HepG2 (cell line): ENCODE results near the gene FAM219B. TPM values are rescaled to one million over a fixed set of nuclear protein-coding genes. Genes with fewer than 3 reads are reported as not detected.

Experiments
- FOXA3 ChIP-seq: IDR thresholded peaks from 2 replicates; pipeline ENCODE4 v1.6.1; 2016; ENCODE audit warnings: missing genetic modification reagents, missing compliant biosample characterization
- GATAD2A ChIP-seq: IDR thresholded peaks from 2 replicates; pipeline ENCODE4 v1.6.1; 2016
- HNRNPL ChIP-seq: fragments of 200-400 bp; formaldehyde crosslinking; IDR thresholded peaks from 2 replicates; pipeline ENCODE4 v1.6.1; 2017; ENCODE audit warnings: mild to moderate bottlenecking, low read depth, low read length
- IKZF1 ChIP-seq: fragments of 450-650 bp; IDR thresholded peaks from 2 replicates; pipeline ENCODE4 v1.7.1; 2016
- KLF9 ChIP-seq: IDR thresholded peaks from 2 replicates; pipeline ENCODE4 v1.6.1; 2016; ENCODE audit warnings: low read depth
- NFATC3 ChIP-seq: sonication (generic); formaldehyde crosslinking; IDR thresholded peaks from 2 replicates; pipeline ENCODE4 v1.5.1; 2020; ENCODE audit warnings: mild to moderate bottlenecking, missing genetic modification reagents
- SMAD3 ChIP-seq: sonication (generic); formaldehyde crosslinking; IDR thresholded peaks from 2 replicates; pipeline ENCODE4 v1.4.0; 2020; ENCODE audit warnings: missing genetic modification reagents
- SMC3 ChIP-seq: IDR thresholded peaks from 2 replicates; pipeline ENCODE4 v1.6.1; 2011; ENCODE audit warnings: low read length, improper control_type of control experiment
- SNRNP70 ChIP-seq: fragments of 200-400 bp; formaldehyde crosslinking; IDR thresholded peaks from 2 replicates; pipeline ENCODE4 v1.6.1; 2017; ENCODE audit warnings: mild to moderate bottlenecking, low read depth, low read length, moderate library complexity
- TBX3 ChIP-seq: fragments of 450-650 bp; IDR thresholded peaks from 2 replicates; pipeline ENCODE4 v1.6.1; 2017; ENCODE audit warnings: antibody characterized with exemption, mild to moderate bottlenecking, inconsistent platforms, borderline replicate concordance
- ZIK1 ChIP-seq: sonication (generic); formaldehyde crosslinking; IDR thresholded peaks from 2 replicates; pipeline ENCODE4 v1.5.0; 2020; ENCODE audit warnings: mild to moderate bottlenecking, low read depth, missing genetic modification reagents, borderline replicate concordance
- ZNF224 ChIP-seq: sonication (generic); formaldehyde crosslinking; IDR thresholded peaks from 2 replicates; pipeline ENCODE4 v1.5.0; 2020; ENCODE audit warnings: mild to moderate bottlenecking, missing genetic modification reagents
- ZNF296 ChIP-seq: sonication (generic); formaldehyde crosslinking; conservative IDR thresholded peaks from 2 replicates; pipeline ENCODE4 v1.5.0; 2020; ENCODE audit warnings: mild to moderate bottlenecking, missing genetic modification reagents
- ZNF431 ChIP-seq: sonication (generic); formaldehyde crosslinking; IDR thresholded peaks from 2 replicates; pipeline ENCODE4 v1.9.0; 2022; ENCODE audit warnings: missing genetic modification reagents, low read depth, mild to moderate bottlenecking, borderline replicate concordance
- ZNF501 ChIP-seq: sonication (generic); formaldehyde crosslinking; IDR thresholded peaks from 2 replicates; pipeline ENCODE4 v1.5.1; 2020; ENCODE audit warnings: mild to moderate bottlenecking, moderate library complexity, missing genetic modification reagents
- ZNF75D ChIP-seq: sonication (generic); formaldehyde crosslinking; IDR thresholded peaks from 2 replicates; pipeline ENCODE4 v1.8.1; 2023; ENCODE audit warnings: missing genetic modification reagents, mild to moderate bottlenecking, borderline replicate concordance
- polyA plus RNA-seq, 8 experiments: library from polyadenylated mRNA; depleted of rRNA in 3 of 8; stranded (reverse) in 7 of 8; unstranded in 1 of 8; fragments of >200 nt; fragmentation: Illumina TruSeq in 4 of 8; extraction: Trizol in 4 of 8; gene quantifications; 2 replicates each; pipeline versions ENCODE4 v1.2.1 to v1.2.3, GENCODE V29; 2011 to 2016; ENCODE audit warnings: low read depth in 4 of 8, missing spikeins in 1 of 8, mixed read lengths in 1 of 8; ENCODE audit not compliant: insufficient read depth in 1 of 8
- total RNA-seq, 5 experiments: library from RNA; depleted of rRNA; stranded (reverse); fragments of >200 nt; fragmentation: Illumina TruSeq; extraction: Trizol; gene quantifications; 2 replicates each; pipeline ENCODE4 v1.2.3, GENCODE V29; 2016; ENCODE audit warnings: low read depth in 1 of 5
- TF ChIP-seq, protein P1 (sequence below): sonication (generic); formaldehyde crosslinking; IDR thresholded peaks from 2 replicates; pipeline ENCODE4 v1.5.1; 2020; ENCODE audit warnings: missing genetic modification reagents, mild to moderate bottlenecking, borderline replicate concordance
- TF ChIP-seq, protein P2 (sequence below): IDR thresholded peaks from 2 replicates; pipeline ENCODE4 v1.6.1; 2012; ENCODE audit warnings: inconsistent platforms
- TF ChIP-seq, protein P3 (sequence below): IDR thresholded peaks from 2 replicates; pipeline ENCODE4 v1.6.1; 2018; ENCODE audit warnings: missing genetic modification reagents, mild to moderate bottlenecking, missing compliant biosample characterization
- TF ChIP-seq, protein P4 (sequence below): sonication (generic); formaldehyde crosslinking; IDR thresholded peaks from 2 replicates; pipeline ENCODE4 v1.8.0; 2022; ENCODE audit warnings: missing genetic modification reagents, mild to moderate bottlenecking, borderline replicate concordance
- TF ChIP-seq, protein P5 (sequence below): sonication (generic); formaldehyde crosslinking; IDR thresholded peaks from 2 replicates; pipeline ENCODE4 v1.4.0; 2020; ENCODE audit warnings: missing genetic modification reagents, mild to moderate bottlenecking, borderline replicate concordance

The FAM219B gene
- total and polyA plus RNA-seq, 2 of the 13 experiments (the other 11 are each of a cell fraction or from before 2014, with no cell fraction given) = 36.6 to 50.2 TPM

DNA sequence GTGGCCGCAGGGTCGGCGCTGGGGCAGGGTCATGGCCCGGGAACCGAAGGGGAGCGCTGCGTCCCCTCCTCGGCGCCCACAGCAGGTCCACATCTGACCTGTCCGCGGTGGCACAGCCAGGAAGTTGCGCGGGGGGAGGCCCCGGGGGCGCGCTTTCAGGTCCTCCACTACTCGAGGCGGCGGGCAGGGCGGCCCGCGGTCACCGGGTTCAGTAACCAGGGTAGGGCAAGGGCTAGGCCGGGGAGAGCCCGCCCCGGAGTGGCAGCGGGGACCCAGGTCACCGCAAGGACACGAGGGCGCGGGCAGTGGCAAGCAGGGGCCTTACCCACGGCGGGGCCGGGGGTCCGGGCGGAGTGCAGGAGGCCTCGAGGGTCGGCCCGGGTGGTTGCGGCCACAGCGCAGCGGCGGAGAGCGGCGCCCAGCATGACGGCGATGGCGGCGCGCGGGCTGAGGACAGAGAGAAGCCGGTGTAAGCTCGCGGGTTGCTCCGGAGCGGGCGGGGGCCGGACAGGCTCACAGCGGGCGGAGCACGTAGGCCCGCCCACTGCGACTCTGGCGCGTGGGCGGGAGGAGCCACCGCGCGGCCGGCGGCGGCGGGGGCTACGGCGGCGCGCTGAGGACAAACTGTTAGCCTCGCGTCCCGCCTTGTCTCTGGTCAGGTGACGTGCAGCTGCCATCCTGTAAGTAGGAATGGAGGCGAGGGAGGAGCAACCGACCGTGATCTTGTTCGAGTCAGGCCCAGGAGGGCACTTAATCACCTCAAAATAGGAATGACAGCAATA, 31.1 kb upstream of the FAM219B start, which contains the start of gene COX5A (continued):
- TF ChIP-seq, protein P1, sequence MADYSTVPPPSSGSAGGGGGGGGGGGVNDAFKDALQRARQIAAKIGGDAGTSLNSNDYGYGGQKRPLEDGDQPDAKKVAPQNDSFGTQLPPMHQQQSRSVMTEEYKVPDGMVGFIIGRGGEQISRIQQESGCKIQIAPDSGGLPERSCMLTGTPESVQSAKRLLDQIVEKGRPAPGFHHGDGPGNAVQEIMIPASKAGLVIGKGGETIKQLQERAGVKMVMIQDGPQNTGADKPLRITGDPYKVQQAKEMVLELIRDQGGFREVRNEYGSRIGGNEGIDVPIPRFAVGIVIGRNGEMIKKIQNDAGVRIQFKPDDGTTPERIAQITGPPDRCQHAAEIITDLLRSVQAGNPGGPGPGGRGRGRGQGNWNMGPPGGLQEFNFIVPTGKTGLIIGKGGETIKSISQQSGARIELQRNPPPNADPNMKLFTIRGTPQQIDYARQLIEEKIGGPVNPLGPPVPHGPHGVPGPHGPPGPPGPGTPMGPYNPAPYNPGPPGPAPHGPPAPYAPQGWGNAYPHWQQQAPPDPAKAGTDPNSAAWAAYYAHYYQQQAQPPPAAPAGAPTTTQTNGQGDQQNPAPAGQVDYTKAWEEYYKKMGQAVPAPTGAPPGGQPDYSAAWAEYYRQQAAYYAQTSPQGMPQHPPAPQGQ (CRISPR knock-in tag) = no peak
- TF ChIP-seq ZNF296 (CRISPR knock-in tag) = peak; percentile 86
- TF ChIP-seq ZNF501 (CRISPR knock-in tag) = peak; percentile 94
- TF ChIP-seq SMC3 = no peak
- TF ChIP-seq NFATC3 (CRISPR knock-in tag) = no peak
- TF ChIP-seq, protein P2, sequence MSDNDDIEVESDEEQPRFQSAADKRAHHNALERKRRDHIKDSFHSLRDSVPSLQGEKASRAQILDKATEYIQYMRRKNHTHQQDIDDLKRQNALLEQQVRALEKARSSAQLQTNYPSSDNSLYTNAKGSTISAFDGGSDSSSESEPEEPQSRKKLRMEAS = peak; percentile 78
- TF ChIP-seq SNRNP70 = no peak
- TF ChIP-seq SMAD3 (CRISPR knock-in tag) = peak; percentile 36; the same call in 1 of the 2 replicates
- no peak for TF ChIP-seq FOXA3 (CRISPR knock-in tag)
- TF ChIP-seq TBX3 = no peak
- no peak for TF ChIP-seq IKZF1
- TF ChIP-seq, protein P3, sequence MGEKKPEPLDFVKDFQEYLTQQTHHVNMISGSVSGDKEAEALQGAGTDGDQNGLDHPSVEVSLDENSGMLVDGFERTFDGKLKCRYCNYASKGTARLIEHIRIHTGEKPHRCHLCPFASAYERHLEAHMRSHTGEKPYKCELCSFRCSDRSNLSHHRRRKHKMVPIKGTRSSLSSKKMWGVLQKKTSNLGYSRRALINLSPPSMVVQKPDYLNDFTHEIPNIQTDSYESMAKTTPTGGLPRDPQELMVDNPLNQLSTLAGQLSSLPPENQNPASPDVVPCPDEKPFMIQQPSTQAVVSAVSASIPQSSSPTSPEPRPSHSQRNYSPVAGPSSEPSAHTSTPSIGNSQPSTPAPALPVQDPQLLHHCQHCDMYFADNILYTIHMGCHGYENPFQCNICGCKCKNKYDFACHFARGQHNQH = no peak; the same call in 1 of the 2 replicates
- TF ChIP-seq, protein P4, sequence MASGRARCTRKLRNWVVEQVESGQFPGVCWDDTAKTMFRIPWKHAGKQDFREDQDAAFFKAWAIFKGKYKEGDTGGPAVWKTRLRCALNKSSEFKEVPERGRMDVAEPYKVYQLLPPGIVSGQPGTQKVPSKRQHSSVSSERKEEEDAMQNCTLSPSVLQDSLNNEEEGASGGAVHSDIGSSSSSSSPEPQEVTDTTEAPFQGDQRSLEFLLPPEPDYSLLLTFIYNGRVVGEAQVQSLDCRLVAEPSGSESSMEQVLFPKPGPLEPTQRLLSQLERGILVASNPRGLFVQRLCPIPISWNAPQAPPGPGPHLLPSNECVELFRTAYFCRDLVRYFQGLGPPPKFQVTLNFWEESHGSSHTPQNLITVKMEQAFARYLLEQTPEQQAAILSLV (CRISPR knock-in tag) = peak; percentile 73; the same call in 1 of the 2 replicates
- TF ChIP-seq GATAD2A (CRISPR knock-in tag) = peak; percentile 28; the same call in 1 of the 2 replicates
- TF ChIP-seq ZNF431 (CRISPR knock-in tag) = peak; percentile 72; the same call in 1 of the 2 replicates
- no peak for TF ChIP-seq KLF9 (CRISPR knock-in tag)
- peak; percentile 50; the same call in 1 of the 2 replicates for TF ChIP-seq ZIK1 (CRISPR knock-in tag)
- TF ChIP-seq, protein P5, sequence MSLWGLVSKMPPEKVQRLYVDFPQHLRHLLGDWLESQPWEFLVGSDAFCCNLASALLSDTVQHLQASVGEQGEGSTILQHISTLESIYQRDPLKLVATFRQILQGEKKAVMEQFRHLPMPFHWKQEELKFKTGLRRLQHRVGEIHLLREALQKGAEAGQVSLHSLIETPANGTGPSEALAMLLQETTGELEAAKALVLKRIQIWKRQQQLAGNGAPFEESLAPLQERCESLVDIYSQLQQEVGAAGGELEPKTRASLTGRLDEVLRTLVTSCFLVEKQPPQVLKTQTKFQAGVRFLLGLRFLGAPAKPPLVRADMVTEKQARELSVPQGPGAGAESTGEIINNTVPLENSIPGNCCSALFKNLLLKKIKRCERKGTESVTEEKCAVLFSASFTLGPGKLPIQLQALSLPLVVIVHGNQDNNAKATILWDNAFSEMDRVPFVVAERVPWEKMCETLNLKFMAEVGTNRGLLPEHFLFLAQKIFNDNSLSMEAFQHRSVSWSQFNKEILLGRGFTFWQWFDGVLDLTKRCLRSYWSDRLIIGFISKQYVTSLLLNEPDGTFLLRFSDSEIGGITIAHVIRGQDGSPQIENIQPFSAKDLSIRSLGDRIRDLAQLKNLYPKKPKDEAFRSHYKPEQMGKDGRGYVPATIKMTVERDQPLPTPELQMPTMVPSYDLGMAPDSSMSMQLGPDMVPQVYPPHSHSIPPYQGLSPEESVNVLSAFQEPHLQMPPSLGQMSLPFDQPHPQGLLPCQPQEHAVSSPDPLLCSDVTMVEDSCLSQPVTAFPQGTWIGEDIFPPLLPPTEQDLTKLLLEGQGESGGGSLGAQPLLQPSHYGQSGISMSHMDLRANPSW (CRISPR knock-in tag) = 0 out of 2 replicates have a peak, but pooled peaks have one; percentile 52
- TF ChIP-seq ZNF224 (CRISPR knock-in tag) = peak; percentile 66; the same call in 1 of the 2 replicates
- no peak for TF ChIP-seq ZNF75D (CRISPR knock-in tag)
- TF ChIP-seq HNRNPL = peak; percentile 80
